Heart right ventricle (tissue), 16 donors: ENCODE measurements around the gene CRYGB. TPM values are rescaled to one million over a fixed set of nuclear protein-coding genes. Genes with fewer than 3 reads are reported as not detected.
"Not testable (repeated sequence)": the region's sequence is repeated elsewhere in the genome, so short reads cannot be mapped to it uniquely, and the experiment has no call there.

ENCODE experiments used
- ATAC-seq, 8 donors: fragments of 200-7000 bp; cut with Tn5 transposase; one replicate each; pipeline ENCODE4 v1.9.1; 2020; ENCODE audit warnings: mild to moderate bottlenecking in 8 of 8, moderate library complexity in 8 of 8, moderate number of reproducible peaks in 1 of 8
- DNase-seq, 2 donors: peaks; one replicate each; pipeline ENCODE4 v3.0.0-alpha.2; 2020
- H3K27ac ChIP-seq, 10 donors: fragments of 200-600 bp; sonication (generic) in 2 of 10; one replicate each; pipeline versions ENCODE4 v1.5.0 to v1.8.0; 2020 to 2022; ENCODE audit warnings: mild to moderate bottlenecking in 3 of 10
- H3K27me3 ChIP-seq, 7 donors: fragments of 200-600 bp; one replicate each; pipeline ENCODE4 v1.8.0; 2021 to 2022; ENCODE audit warnings: mild to moderate bottlenecking in 2 of 7
- H3K36me3 ChIP-seq, 9 donors: fragments of 200-600 bp; sonication (generic) in 1 of 9; one replicate each; pipeline versions ENCODE4 v1.5.0 to v1.8.0; 2020 to 2022; ENCODE audit warnings: mild to moderate bottlenecking in 2 of 9
- H3K4me1 ChIP-seq, 9 donors: fragments of 200-600 bp; sonication (generic) in 1 of 9; one replicate each; pipeline versions ENCODE4 v1.5.0 to v1.8.0; 2020 to 2022; ENCODE audit warnings: mild to moderate bottlenecking in 4 of 9
- H3K4me3 ChIP-seq, 10 donors: fragments of 200-600 bp; sonication (generic) in 2 of 10; one replicate each; pipeline versions ENCODE4 v1.5.0 to v1.8.0; 2020 to 2022; ENCODE audit warnings: mild to moderate bottlenecking in 7 of 10, moderate library complexity in 2 of 10
- H3K9me3 ChIP-seq, 11 donors: fragments of 200-600 bp in 10 of 11; sonication (generic) in 2 of 11; one replicate each; pipeline versions ENCODE4 v1.5.0 to v1.8.0; 2013 to 2022; ENCODE audit warnings: mild to moderate bottlenecking in 2 of 11, control low read depth in 1 of 11, moderate library complexity in 1 of 11
- CTCF ChIP-seq, 9 donors: fragments of 200-600 bp; sonication (generic) in 2 of 9; IDR thresholded peaks; one replicate each; pipeline versions ENCODE4 v1.5.0 to v1.8.0; 2021 to 2022; ENCODE audit warnings: antibody characterized with exemption in 9 of 9, mild to moderate bottlenecking in 5 of 9, moderate library complexity in 1 of 9
- WGBS, 2 donors: extraction: QIAGEN DNeasy Blood & Tissue Kit; methylation state at CpG; one replicate each; pipeline ENCODE4 v1.1.7; 2013; ENCODE audit warnings: inconsistent platforms in 1 of 2; 5-methylcytosine and 5-hydroxymethylcytosine counted together
- intact Hi-C, 10 donors: fragments of 100-400 bp; cut with DNase I; formaldehyde crosslinking; loops; one replicate each; pipeline versions ENCODE4 v1.11.1 to v1.14.2; 2022
- polyA plus RNA-seq, 2 donors: library from polyadenylated mRNA; stranded (reverse); fragments of 200-250 nt; gene quantifications; one replicate each; pipeline ENCODE4 v1.2.3, GENCODE V29; 2013
- total RNA-seq, 10 donors: library from RNA; stranded (reverse); fragmentation: NEBNext Ultra II Directional in 3 of 10; extraction: Animal tissue kit (Norgen Biotek cat#: 25700) in 3 of 10; gene quantifications; one replicate each; pipeline versions ENCODE4 v1.2.1 to v1.2.4, GENCODE V29; 2021 to 2023
- donor health status: Arrhythmogenic right ventricular cardiomyopathy.
- donor health status: ischemic (EF 13 %, LVEDD 7.1; RV severe dilation, severe dysfunction).
- donor health status: healthy with polysubstance abuse.
- donor health status: DM: no; HTN: yes; CAD: no.
- donor health status: DM: no; HTN: no; CAD: no.
- donor health status: ischemic (EF 25% LVEDD 6.9; RV normal size, moderate dysfunction).
- donor health status: ischemic (EF 25% LVEDD 5.7; RV mildly dilated, moderate dysfunction).
- donor health status: healthy.
- donor health status: DM: yes; HTN: yes; CAD: no.
- donor health status: Ischemic cardiomyopathy.
- donor health status: ischemic (EF 35%, LVEDD 5.7; RV mildly dilated, moderate dysfunction).
- donor health status: nonischemic (EF 11% LVEDD 7.7; RV severe dilation, severe dysfunction).
- donor health status: DM: yes; HTN: yes; CAD: no.
- donor health status: PGD.
- donor health status: ischemic (EF 29% LVEDD 5.4; RV normal size, mild dysfunction).
- donor health status: nonischemic (EF 23%, LVEDD 6.1; RV moderate dilation, normal function).

The CRYGB gene
- total and polyA plus RNA-seq, 12 donors = not detected

GRCh38 chr2:208122248-208122647 is 23.7 kb downstream of the CRYGB start:
- Histone ChIP-seq H3K4me1 (peaks cover 0 to 12% (median 4%) of the 10 kb centered on the region in 9 donors), H3K27ac (no peak overlapping the region), H3K9me3 (no peaks in the 10 kb centered on the region), H3K27me3 (peaks cover 0 to 45% (median 34%) of the 10 kb centered on the region in 7 donors), H3K36me3 (no peaks in the 10 kb centered on the region), H3K4me3 (no peak overlapping the region)
- no peak for ATAC-seq
- WGBS, 2 donors = 90% methylated on average over 1 of the region's 1 CpG
- DNase-seq = no peak
- no peak for TF ChIP-seq CTCF (IDR thresholded peaks at IDR 0.05)
- intact Hi-C loops = no loop called here

- Histone ChIP-seq H3K36me3 (no peaks in the 10 kb centered on the region), H3K4me3 (no peak overlapping the region), H3K4me1 (peaks cover 0 to 4% (median 0%) of the 10 kb centered on the region in 9 donors), H3K27me3 (peaks cover 0 to 26% (median 17%) of the 10 kb centered on the region in 7 donors), H3K27ac (no peak overlapping the region), H3K9me3 (no peaks in the 10 kb centered on the region)
- intact Hi-C loops = no loop called here
- WGBS, 2 donors = 94 to 96% methylated on average over 3 of the region's 3 CpGs
- TF ChIP-seq CTCF (IDR thresholded peaks at IDR 0.05) = no peak
- ATAC-seq = no peak
- DNase-seq = no peak
Measured at GRCh38 chr2:208118918-208119317, 27.0 kb downstream of the CRYGB start.

- H3K9me3 ChIP-seq, DNase-seq, H3K4me3 ChIP-seq, H3K4me1 ChIP-seq, ATAC-seq, H3K36me3 ChIP-seq, H3K27ac ChIP-seq, intact Hi-C loops: not testable (repeated sequence)
- peaks cover 0 to 29% (median 21%) of the 10 kb centered on the region in 7 donors for H3K27me3 ChIP-seq
- 89 to 91% methylated on average over 11 of the region's 11 CpGs for whole genome bisulfite sequencing, 2 donors
Measured at GRCh38 chr2:208117390-208117789, 28.6 kb downstream of the CRYGB start.

- TF ChIP-seq CTCF (IDR thresholded peaks at IDR 0.05) = no peak
- Histone ChIP-seq H3K36me3 (no peaks in the 10 kb centered on the region), H3K4me1 (no peaks in the 10 kb centered on the region), H3K27me3 (peaks cover 0 to 42% (median 31%) of the 10 kb centered on the region in 7 donors), H3K4me3 (no peak overlapping the region), H3K9me3 (no peaks in the 10 kb centered on the region), H3K27ac (no peak overlapping the region)
- intact Hi-C loops = no loop called here
- DNase-seq (no peak), ATAC-seq (no peak)
- 57 to 70% methylated on average over 7 of the region's 7 CpGs for WGBS, 2 donors
Measured at GRCh38 chr2:208112969-208113368, 33.0 kb downstream of the CRYGB start.

GRCh38 chr2:208112273-208112745 is 33.6 kb downstream of the CRYGB start:
- H3K9me3 ChIP-seq, DNase-seq, H3K36me3 ChIP-seq, H3K27ac ChIP-seq, ATAC-seq, H3K4me1 ChIP-seq, intact Hi-C loops: not testable (repeated sequence)
- Histone ChIP-seq H3K4me3 (peak overlapping the region in 1 of 10 donors; percentile 26), H3K27me3 (peaks cover 0 to 43% (median 31%) of the 10 kb centered on the region in 7 donors)
- 7 to 23% methylated on average over 36 of the region's 36 CpGs for WGBS, 2 donors
